Neuronal stem cell (in vitro differentiated cells): ENCODE measurements around the gene PAFAH1B1.
A peak's percentile ranks its signal among the peaks of the same experiment; 100 is the strongest.

Experiments
- DNase-seq: peaks from one replicate; pipeline ENCODE4 v3.0.0-alpha.2; 2013; ENCODE audit warnings: low spot score
- H2AFZ ChIP-seq: one replicate; pipeline ENCODE4 v1.6.1; 2013; ENCODE audit warnings: mild to moderate bottlenecking, low read length, inconsistent platforms
- H2AK5ac ChIP-seq: 2 replicates; pipeline ENCODE4 v1.6.1; 2013; ENCODE audit warnings: low read depth, mild to moderate bottlenecking, inconsistent platforms, low read length, moderate library complexity, mixed read lengths
- H2BK120ac ChIP-seq: 2 replicates; pipeline ENCODE4 v1.6.1; 2013; ENCODE audit warnings: low read depth, mild to moderate bottlenecking, inconsistent platforms, low read length, moderate library complexity, mixed read lengths
- H2BK12ac ChIP-seq: one replicate; pipeline ENCODE4 v1.6.1; 2013; ENCODE audit warnings: low read length, inconsistent platforms
- H2BK15ac ChIP-seq: 2 replicates; pipeline ENCODE4 v1.6.1; 2013; ENCODE audit warnings: mild to moderate bottlenecking, low read length, inconsistent platforms, mixed read lengths
- H2BK5ac ChIP-seq: one replicate; pipeline ENCODE4 v1.6.1; 2013; ENCODE audit warnings: inconsistent platforms, mild to moderate bottlenecking, low read length, moderate library complexity
- H3K14ac ChIP-seq: one replicate; pipeline ENCODE4 v1.6.1; 2013; ENCODE audit warnings: low read length, inconsistent platforms
- H3K18ac ChIP-seq: 2 replicates; pipeline ENCODE4 v1.6.1; 2013; ENCODE audit warnings: low read length, inconsistent platforms
- H3K23ac ChIP-seq: 2 replicates; pipeline ENCODE4 v1.6.1; 2013; ENCODE audit warnings: low read depth, mild to moderate bottlenecking, mixed read lengths, low read length, inconsistent platforms; ENCODE audit not compliant: poor library complexity
- H3K27ac ChIP-seq: replicated peaks from 3 replicates; pipeline ENCODE4 v1.5.1; 2013; ENCODE audit warnings: low read length, inconsistent platforms
- H3K27me3 ChIP-seq, 3 experiments: 2 replicates each; pipeline ENCODE4 v1.6.1; 2013; ENCODE audit warnings: low read length in 3 of 3, mild to moderate bottlenecking in 2 of 3, inconsistent platforms in 1 of 3, low read depth in 1 of 3, mixed read lengths in 1 of 3, moderate library complexity in 1 of 3; ENCODE audit not compliant: control insufficient read depth in 3 of 3, insufficient read depth in 3 of 3
- H3K36me3 ChIP-seq, 2 donors: replicated peaks in 1 of 2; 2 replicates each; pipeline ENCODE4 v1.6.1; 2013; ENCODE audit warnings: low read length in 2 of 2; ENCODE audit not compliant: control insufficient read depth in 2 of 2, insufficient read depth in 2 of 2
- H3K4ac ChIP-seq: 2 replicates; pipeline ENCODE4 v1.6.1; 2013; ENCODE audit warnings: inconsistent platforms, mild to moderate bottlenecking, low read length, moderate library complexity
- H3K4me1 ChIP-seq, 2 donors: 1 replicate in 1 of 2; 2 replicates in 1 of 2; pipeline ENCODE4 v1.6.1; 2013; ENCODE audit warnings: low read length in 2 of 2, low read depth in 1 of 2; ENCODE audit not compliant: control insufficient read depth in 2 of 2, insufficient read depth in 1 of 2
- H3K4me2 ChIP-seq: one replicate; pipeline ENCODE4 v1.6.1; 2013; ENCODE audit warnings: mild to moderate bottlenecking, low read length, inconsistent platforms; ENCODE audit not compliant: insufficient read depth, poor library complexity, severe bottlenecking
- H3K4me3 ChIP-seq, 2 donors: 2 replicates each; pipeline ENCODE4 v1.5.1; 2013; ENCODE audit warnings: low read length in 2 of 2, mild to moderate bottlenecking in 2 of 2, inconsistent platforms in 1 of 2, moderate library complexity in 1 of 2
- H3K79me1 ChIP-seq: one replicate; pipeline ENCODE4 v1.6.1; 2013; ENCODE audit warnings: low read depth, mild to moderate bottlenecking, inconsistent platforms, low read length, moderate library complexity
- H3K9ac ChIP-seq: one replicate; pipeline ENCODE4 v1.6.1; 2013; ENCODE audit warnings: mild to moderate bottlenecking, low read depth, low read length, inconsistent platforms; ENCODE audit not compliant: poor library complexity
- H3K9me3 ChIP-seq, 2 donors: replicated peaks in 1 of 2; 2 replicates each; pipeline versions ENCODE3 to v1.6.1; 2013; ENCODE audit warnings: low read length in 2 of 2, mild to moderate bottlenecking in 2 of 2, inconsistent platforms in 1 of 2, low read depth in 1 of 2, mixed read lengths in 1 of 2, moderate library complexity in 1 of 2; ENCODE audit not compliant: control insufficient read depth in 2 of 2, insufficient read depth in 1 of 2
- H4K8ac ChIP-seq: one replicate; pipeline ENCODE4 v1.6.1; 2013; ENCODE audit warnings: low read depth, mild to moderate bottlenecking, inconsistent platforms, low read length, moderate library complexity
- H4K91ac ChIP-seq: one replicate; pipeline ENCODE4 v1.6.1; 2013; ENCODE audit warnings: low read length, low read depth, mild to moderate bottlenecking, inconsistent platforms; ENCODE audit not compliant: poor library complexity
- WGBS, 2 donors: extraction: QIAGEN DNeasy Blood & Tissue Kit; methylation state at CpG; one replicate each; pipeline ENCODE4 v1.1.7; 2013; ENCODE audit warnings: missing lambda C conversion rate in 2 of 2, mixed read lengths in 1 of 2; ENCODE audit not compliant: insufficient read length in 2 of 2, insufficient replicate concordance in 1 of 2; ENCODE audit errors: extremely low coverage in 2 of 2; 5-methylcytosine and 5-hydroxymethylcytosine counted together

Gene PAFAH1B1

DNA sequence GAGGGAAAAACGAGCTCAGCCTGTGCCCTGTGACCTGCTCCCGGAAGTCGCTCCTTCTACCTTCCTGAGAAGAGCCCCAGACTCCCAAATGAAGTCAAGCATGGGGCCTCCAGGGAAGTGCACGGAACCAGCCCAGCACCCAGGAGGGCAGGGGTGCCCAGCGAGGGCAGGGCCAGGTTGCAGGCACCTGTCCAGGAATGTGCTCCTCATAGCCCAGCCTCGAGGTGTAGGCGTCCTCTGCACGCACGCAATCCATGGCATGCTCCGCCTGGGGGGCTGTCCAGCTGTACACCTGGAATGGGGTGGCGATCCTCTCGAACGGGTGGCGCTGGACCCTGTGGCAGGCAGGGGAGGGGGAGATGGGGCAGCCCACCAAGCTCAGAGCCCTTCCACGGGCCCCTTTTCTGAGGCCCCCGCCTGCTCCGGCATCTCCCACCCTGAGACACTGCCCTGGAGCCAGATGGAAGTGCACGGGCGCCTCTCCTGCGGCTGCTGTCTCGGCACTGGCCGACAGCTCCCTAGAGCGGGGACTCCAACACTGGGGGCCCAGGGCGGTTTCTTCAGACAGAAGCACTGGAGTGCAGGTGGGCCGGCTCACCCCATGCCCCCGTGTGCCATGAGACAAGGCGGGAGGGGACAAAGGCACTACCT is 107.2 kb downstream of the PAFAH1B1 start:
- no peak overlapping the region for H3K9ac ChIP-seq
- no peak overlapping the region for H3K18ac ChIP-seq
- peak overlapping the region; percentile 39 for H2BK5ac ChIP-seq
- H2BK15ac ChIP-seq, result no peak overlapping the region
- no peak overlapping the region for H4K91ac ChIP-seq
- no peak overlapping the region for H4K8ac ChIP-seq
- no peak overlapping the region for H3K4me3 ChIP-seq
- no peak overlapping the region for H3K27ac ChIP-seq
- no peak overlapping the region for H2BK12ac ChIP-seq
- no peak overlapping the region for H3K4ac ChIP-seq
- WGBS, 2 donors, result no CpG with 5 or more reads among the region's 27 CpGs
- peaks cover 22 to 74% of the 10 kb centered on the region in 2 donors for H3K36me3 ChIP-seq
- no peaks in the 10 kb centered on the region for H3K27me3 ChIP-seq
- H3K14ac ChIP-seq, result no peak overlapping the region
- no peak overlapping the region for H2BK120ac ChIP-seq
- no peak overlapping the region for H2AK5ac ChIP-seq
- H3K4me1 ChIP-seq, result peaks cover 0 to 11% of the 10 kb centered on the region in 2 donors
- H3K79me1 ChIP-seq, result peaks cover 9% of the 10 kb centered on the region
- no peak overlapping the region for H3K4me2 ChIP-seq
- DNase-seq, result no peak
- peak overlapping the region; percentile 55 for H3K23ac ChIP-seq
- no peak overlapping the region for H2AFZ ChIP-seq
- H3K9me3 ChIP-seq, result peaks cover 0 to 3% of the 10 kb centered on the region in 2 donors

- Histone ChIP-seq H3K27me3 (no peaks in the 10 kb centered on the region), H3K79me1 (peaks cover 11% of the 10 kb centered on the region), H3K18ac (no peak overlapping the region), H3K4me3 (no peak overlapping the region), H2BK120ac (no peak overlapping the region), H4K8ac (peak overlapping the region; percentile 17), H3K14ac (no peak overlapping the region), H3K4ac (no peak overlapping the region), H2AFZ (no peak overlapping the region), H3K9me3 (peaks cover 0 to 3% of the 10 kb centered on the region in 2 donors), H2BK15ac (no peak overlapping the region), H3K4me1 (peaks cover 0 to 13% of the 10 kb centered on the region in 2 donors), H3K23ac (no peak overlapping the region), H4K91ac (no peak overlapping the region), H3K27ac (no peak overlapping the region), H2BK5ac (peak overlapping the region; percentile 39), H2BK12ac (no peak overlapping the region), H3K9ac (no peak overlapping the region), H2AK5ac (no peak overlapping the region), H3K36me3 (peaks cover 20 to 68% of the 10 kb centered on the region in 2 donors), H3K4me2 (no peak overlapping the region)
- no peak for DNase-seq
- WGBS, 2 donors, result no CpG with 5 or more reads among the region's 41 CpGs
Observed at GRCh38 chr17:2701161-2701995, 107.9 kb downstream of the PAFAH1B1 start.

- Histone ChIP-seq H3K9me3 (peaks cover 0 to 3% of the 10 kb centered on the region in 2 donors), H3K4me2 (no peak overlapping the region), H3K27ac (no peak overlapping the region), H3K36me3 (peaks cover 19 to 61% of the 10 kb centered on the region in 2 donors), H3K4ac (no peak overlapping the region), H3K4me3 (no peak overlapping the region), H3K18ac (no peak overlapping the region), H4K8ac (no peak overlapping the region), H2BK12ac (no peak overlapping the region), H3K23ac (no peak overlapping the region), H2BK120ac (no peak overlapping the region), H3K79me1 (peaks cover 15% of the 10 kb centered on the region), H2BK15ac (no peak overlapping the region), H2AFZ (no peak overlapping the region), H3K27me3 (no peaks in the 10 kb centered on the region), H2AK5ac (no peak overlapping the region), H2BK5ac (no peak overlapping the region), H4K91ac (no peak overlapping the region), H3K9ac (no peak overlapping the region), H3K4me1 (peaks cover 0 to 13% of the 10 kb centered on the region in 2 donors), H3K14ac (no peak overlapping the region)
- no peak for DNase-seq
- WGBS, 2 donors, result no CpG with 5 or more reads among the region's 22 CpGs
Observed at GRCh38 chr17:2701996-2702741, 108.7 kb downstream of the PAFAH1B1 start.
